Activated gamma-delta T cell treated with anti-CD3 and anti-CD28 coated beads, Interleukin-2, amount 50 U/mL, for 16 hours (primary cell): ENCODE measurements around the gene PBX1.

Experiments
- DNase-seq: peaks from one replicate; pipeline ENCODE4 v3.0.0-alpha.2; 2020; ENCODE audit warnings: low read depth

The PBX1 gene

DNA sequence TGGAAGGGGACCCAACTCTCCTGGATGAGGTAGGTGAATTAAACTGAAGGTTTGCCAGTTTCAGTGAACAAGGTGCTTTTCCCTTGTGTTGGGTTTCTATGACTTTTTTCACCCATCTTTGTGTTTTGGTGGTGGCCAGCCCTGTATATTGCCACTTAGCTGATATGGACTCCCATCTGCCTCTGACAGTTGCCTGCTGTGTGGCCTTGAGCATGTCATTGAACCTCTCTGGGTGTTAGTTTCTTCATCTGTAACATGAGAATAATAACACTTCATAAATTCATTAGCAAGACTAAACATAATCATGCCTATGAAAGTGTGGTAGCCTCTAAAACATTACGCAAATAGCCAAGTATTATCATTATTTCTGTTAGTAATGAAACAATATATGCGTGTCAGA lies 141.7 kb downstream of the PBX1 start:
- DNase-seq = no peak

- no peak for DNase-seq
These were observed 142.3 kb downstream of the PBX1 start for GRCh38 chr1:164701189-164701761.

- DNase-seq = no peak
These were observed 143.2 kb downstream of the PBX1 start for GRCh38 chr1:164702216-164702615.

DNA sequence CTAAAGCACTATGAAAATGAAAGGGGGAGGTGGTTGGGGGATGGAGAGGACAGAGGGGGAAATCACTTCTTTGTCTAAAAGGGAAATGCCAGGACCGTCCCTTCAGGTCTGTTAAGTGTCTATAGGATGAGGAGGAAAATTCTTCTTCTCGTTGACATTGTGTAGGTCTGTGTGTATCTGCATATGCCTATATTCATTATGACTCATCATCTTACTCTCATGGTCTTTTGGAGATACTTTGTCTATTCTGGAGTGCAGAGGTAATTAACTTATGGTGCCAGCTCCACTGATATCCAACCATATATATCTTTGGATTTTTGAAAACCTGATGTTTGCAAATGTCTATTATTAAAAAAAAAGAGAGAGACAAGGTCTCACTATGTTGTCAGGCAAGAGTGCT lies 143.7 kb downstream of the PBX1 start:
- DNase-seq = no peak

DNA sequence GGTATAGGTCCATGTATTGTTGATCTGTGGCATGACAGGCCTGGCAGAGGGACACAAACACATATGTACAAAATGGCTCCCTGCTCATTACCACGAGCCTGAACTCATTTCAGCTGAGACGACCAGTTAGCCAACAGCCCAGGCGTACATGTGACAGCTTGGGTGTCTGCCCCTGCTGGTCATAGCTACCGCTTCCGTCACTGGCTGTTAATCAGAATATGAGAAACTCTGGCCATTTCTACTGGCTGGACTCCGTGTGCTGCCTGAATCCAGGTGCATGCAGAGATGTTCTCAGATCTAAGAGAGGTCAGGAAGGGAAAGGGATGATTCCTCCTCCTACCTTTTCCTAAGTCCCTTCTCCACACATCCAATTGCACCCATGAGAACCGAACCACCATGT lies 144.5 kb downstream of the PBX1 start:
- DNase-seq = no peak

- no peak for DNase-seq
These were observed 145.0 kb downstream of the PBX1 start for GRCh38 chr1:164703960-164704411.

- DNase-seq = no peak
These were observed 146.0 kb downstream of the PBX1 start for GRCh38 chr1:164704954-164705353.

DNA sequence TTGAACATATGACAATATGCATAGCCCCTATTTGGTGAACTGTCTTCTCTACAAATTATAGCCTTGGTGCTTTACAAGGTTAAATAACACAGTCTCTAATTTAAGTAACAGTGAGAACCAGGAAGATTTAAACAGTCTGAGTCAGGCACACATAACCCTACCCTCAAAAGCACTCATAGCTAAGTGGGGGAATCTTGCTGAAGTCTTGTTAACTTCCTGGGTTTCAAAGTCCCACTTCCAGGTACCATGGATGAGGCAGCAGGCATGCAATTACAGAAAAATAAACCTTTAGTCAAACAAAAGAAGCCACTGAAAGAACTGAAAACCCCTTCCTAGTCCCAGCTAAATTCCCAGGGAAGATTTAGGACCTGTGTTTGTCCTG lies 147.6 kb downstream of the PBX1 start:
- no peak for DNase-seq

DNA sequence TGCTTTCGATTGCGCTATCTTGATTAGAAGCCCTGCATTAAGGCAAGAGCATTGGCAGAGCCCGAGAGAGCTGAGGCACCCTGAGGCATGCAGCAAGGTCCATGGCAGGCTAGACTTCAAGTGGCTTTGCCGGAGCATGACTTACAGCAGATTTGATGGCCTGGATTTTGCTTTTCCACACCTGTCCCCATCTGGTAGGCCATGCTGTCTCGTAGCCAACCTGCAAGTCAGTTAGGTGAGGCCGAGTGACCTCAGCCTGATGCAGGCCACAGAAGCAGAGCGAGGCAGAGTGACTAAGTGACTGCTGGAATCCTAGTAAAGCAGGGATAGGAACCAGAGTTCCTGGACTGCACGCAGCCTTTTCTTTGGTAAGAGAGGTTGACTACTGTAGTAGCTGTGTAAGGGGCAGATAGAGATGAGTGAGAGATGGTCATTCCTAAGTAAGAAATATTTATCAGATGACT lies 148.9 kb downstream of the PBX1 start:
- no peak for DNase-seq

DNA sequence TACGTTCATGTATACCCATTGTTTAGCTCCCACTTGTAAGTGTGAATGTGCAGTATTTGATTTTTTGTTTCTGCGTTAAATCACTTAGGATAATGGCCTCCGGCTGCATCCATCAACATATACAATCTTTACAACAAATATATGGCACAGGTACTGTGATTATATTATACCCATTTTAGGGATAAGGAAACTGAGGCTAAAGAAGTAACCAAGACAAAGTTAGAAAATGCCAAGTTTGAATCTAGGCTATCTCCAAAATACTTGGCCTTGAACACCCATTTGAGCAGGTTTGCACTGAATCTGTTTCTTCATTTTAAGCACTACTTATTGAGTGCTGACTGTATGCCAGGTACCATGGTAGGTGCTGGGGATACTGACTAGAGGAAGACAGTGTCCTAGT lies 149.6 kb downstream of the PBX1 start:
- DNase-seq = no peak

DNA sequence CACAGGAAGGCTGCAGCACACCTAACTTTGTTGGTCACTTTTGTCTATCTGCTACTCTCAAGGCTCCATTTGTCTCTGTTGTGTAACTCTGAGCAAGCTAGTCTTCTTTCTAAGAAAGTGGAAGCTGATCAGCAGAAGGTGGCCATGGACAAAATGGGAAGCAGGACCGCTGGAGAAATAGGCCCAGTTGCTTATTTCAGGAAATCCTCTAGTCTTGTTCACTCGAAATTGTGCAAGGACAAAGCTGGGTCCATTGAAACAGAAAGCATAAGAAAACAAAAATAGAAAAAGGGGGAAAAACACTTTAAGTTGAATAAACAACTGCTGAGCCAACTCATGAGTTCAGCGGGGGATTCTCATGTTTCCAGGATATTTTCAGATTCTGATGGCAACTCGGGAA lies 150.1 kb downstream of the PBX1 start:
- DNase-seq = no peak

DNA sequence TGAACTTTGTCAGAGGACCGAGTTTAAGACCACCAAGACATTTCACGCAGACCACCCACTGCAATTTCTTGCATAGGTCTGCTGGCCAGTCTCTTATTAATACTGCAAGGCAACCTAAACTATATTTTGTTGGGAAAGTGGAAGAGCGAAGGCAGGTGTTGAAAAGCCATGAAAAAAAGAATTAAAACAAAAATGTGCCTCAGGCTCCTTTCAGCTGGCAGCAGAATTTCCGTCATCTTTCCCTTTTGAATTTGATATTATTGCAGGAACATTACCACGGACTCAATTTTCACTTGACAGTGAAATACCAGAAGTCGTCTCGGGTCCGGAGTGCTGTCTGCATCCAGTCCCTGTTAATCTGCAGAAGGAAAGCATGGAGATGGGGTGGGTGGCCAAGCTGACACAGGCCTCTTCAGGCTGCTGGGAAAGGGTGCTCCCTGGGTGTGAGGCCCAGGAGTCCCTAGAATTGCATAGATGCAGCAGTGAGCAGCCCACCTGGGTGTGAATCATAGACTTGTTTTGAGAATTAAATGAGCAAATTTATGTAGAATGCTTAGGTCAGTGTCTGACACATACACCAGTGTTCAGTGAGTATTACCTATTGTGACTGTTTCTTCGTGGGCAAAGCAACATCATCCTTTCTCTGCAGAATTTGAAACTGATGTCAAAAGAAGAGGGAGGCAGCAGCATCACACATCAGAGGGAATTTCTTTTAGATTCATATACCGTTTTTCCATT lies 150.7 kb downstream of the PBX1 start:
- DNase-seq = no peak

DNA sequence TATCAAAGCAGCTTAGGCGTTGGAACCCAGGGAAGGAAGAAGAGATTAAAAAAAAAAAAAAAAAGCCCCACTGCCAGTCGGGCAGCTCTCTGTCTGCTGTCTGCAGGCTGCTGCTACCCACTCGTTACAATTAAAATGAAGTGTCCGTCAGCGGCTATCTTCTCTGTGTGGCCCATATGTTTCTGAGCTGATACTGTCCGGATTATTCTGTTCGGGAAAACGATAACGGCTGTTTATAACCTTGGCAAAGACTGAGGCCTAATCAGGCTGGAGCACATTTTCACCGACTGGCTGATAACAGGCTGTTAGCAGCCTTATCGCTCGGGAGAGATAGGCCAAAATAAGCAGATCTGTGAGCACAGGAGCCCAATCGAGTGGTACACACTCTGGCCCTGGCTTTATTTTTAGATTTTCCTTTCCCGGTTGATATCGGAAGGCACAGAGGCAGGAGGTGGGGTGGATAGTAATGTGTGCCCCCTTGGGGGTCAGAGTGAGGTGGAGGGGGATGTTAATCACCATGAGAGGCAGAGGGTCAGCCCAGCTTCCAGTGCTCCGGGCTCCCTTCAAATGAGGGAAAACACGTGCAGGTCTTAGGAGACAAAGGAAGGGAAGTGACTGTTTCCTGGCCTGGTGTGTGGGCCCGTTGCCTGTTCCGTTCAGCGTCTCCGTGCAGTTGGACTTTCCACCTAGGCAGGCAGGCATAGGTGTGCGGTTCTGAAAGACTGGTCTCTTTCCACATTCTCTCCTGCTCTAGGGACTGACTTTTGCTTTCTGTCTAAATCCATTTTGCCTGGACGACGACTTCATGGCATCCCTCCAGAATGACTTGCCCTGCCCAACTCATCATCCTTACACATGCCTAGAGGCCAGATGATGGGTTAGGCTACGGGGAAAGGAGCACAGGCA lies 153.4 kb downstream of the PBX1 start:
- no peak for DNase-seq

DNA sequence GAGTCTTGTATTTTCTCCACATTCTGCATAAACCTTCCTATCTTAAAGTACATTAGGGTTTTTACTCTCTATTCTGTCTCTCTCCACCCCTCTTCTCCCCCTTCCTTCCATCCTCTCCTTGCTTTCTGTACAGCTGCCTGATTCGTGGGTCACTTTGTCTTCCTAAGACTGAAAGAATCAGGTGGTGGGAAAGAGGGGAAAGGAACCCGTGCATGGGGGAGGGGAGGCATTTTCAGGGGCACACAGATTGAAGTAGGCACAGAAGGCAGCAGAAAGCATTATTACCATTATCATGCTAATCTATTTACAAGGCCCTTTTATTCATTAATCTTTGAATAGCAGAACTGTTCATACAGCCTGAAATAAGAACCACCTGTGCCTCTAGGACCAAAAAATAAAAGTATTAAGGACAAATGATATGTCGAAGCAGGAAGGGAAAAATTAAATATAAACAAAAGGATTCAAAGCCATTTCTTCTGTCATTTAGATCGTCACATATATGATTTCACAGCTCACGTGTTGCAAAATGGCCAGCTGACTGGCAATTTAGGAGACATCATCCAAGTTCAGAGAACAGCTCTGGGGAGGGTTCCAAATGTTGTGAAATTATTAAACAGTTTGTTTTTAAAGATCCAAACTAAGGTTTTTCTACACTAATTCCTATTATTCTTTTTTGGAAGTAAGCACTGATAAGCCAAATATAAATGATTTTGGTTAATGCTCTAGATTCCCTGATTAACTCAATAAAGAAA lies 154.6 kb downstream of the PBX1 start:
- no peak for DNase-seq

DNA sequence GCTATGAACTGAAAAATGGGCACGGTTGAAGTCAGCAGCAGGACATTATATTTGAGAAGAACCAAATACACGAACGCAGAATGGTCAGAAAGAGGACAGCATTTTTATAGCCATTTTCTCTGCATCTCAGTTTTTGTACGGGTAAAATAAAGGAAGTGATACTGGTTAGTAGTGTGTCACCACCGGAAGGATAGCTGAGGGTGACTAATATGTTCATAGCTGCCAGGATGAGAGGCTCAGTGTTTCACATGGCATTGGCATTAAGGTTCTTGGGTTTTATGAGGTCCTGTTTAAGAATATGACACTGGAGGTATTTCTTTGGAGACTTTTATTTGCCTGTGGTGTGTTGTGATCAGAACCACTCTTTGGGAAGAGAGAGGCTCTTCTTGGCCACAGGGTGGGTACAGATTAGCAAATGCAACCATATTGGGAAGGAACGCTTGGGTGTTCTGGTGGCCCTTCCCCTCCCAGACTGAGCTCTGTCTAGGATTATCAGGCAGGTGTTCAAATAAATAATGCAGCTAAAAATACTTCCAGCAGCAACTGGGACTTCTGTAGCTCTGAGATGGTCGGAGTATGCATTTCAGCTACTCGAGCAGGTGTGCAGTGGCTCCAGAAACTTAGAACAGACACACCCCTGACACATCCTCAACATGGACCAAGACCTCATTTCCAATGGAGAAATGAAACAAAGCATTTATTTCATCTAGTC lies 158.2 kb downstream of the PBX1 start:
- no peak for DNase-seq

- no peak for DNase-seq
These were observed 159.8 kb downstream of the PBX1 start for GRCh38 chr1:164718821-164719220.

DNA sequence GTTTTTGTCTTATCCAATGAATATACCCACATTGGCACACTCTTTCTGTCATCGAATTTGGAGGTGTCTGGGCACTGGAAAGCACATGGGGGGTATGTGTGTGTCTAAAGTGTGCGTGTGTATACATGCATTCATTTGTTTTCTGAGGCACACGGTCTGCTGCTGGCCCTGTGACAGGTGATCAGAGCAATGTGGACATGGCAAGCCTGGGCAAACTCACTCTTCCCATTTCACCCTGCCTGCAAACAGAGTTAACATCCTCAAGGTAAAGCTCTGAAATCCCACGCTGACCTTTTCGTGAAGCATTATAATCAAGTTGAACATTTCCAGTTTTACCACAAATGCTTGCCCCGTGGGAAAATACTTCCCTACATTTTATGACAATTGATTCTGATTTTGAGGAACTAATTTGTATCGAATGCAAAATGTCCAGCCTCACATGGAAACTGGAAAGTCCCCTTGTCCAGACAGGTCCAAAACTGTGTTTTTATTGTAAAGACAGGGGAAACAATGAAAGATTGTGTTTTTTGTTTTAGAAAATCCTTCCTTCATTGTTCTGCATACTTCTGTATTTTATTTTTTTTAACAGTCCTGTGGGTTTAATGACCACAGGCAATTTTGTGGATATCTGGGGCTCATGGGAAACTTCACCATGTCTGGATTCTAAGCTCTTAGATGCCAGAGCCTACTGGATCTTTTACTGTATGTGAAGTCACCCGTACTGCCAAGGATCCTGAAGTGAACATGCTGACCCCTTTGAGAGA lies 160.9 kb downstream of the PBX1 start:
- no peak for DNase-seq

DNA sequence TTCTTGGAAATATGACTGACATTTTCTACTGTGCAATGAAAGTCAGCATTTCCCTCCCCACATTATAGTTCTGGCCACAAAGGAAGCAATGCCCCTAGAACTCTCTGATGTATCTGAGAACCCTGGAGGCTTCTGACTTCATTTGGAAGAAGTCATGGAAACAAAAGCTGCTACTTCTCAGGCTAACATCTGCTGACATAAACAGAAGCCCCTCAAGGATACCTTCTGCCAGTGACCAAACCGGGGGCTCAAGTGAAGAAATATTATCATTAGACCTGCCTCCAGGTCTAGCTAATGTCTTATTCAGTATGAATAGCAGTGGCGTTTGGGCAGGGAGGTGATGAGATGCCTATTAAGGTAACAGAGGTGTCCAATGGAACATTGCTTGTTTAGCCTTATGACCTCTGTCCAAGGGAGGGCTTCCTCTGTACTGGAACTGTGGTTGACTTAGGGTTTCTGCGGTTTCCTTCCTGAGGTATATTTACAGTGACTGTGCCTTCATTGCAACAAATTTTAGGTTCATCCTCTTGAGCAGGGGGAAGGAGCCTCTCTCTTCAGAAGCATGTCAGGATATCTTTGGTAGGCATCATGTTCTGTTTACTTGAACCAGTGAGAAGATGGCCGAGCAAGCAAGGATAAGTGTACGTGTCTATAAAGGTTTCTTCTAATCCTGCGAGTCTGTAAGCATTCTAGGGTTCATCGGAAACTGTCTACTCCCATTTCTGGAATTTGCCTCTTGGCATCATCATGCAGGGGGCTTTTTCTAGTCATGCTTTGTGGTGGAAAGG lies 161.7 kb downstream of the PBX1 start:
- no peak for DNase-seq

- no peak for DNase-seq
These were observed 162.2 kb downstream of the PBX1 start for GRCh38 chr1:164721228-164721496.

- no peak for DNase-seq
These were observed 164.4 kb downstream of the PBX1 start for GRCh38 chr1:164723296-164723798.
